SH-SY5Y (cell line): ENCODE data around the gene NBAS.

Source experiments
- GATA2 ChIP-seq: IDR thresholded peaks from 2 replicates; pipeline ENCODE4 v1.6.1; 2011; ENCODE audit warnings: mild to moderate bottlenecking, low read depth, low read length
- GATA3 ChIP-seq: IDR thresholded peaks from 2 replicates; pipeline ENCODE4 v1.6.1; 2011; ENCODE audit warnings: low read depth, mild to moderate bottlenecking, low read length, moderate library complexity

GRCh38 chr2:15378148-15378908, 182.8 kb downstream of the NBAS start:
- TF ChIP-seq GATA3 (no peak), GATA2 (no peak)
